Hepatocyte (in vitro differentiated cells): Measurements from ENCODE around the gene PRC1.

Source experiments
- CTCF ChIP-seq: fragments of 200-600 bp; sonication (generic); IDR thresholded peaks from 2 replicates; pipeline ENCODE4 v1.5.1; 2016; ENCODE audit warnings: antibody characterized with exemption, mild to moderate bottlenecking; ENCODE audit not compliant: poor library complexity
- EZH2 ChIP-seq: fragments of 200-600 bp; sonication (generic); IDR thresholded peaks from 2 replicates; pipeline ENCODE4 v1.6.1; 2016; ENCODE audit warnings: antibody characterized with exemption, mild to moderate bottlenecking, borderline replicate concordance

- TF ChIP-seq CTCF (no peak), EZH2 (no peak)
These were observed 46.6 kb downstream of the PRC1 start for GRCh38 chr15:90947577-90948357.
